Loucy (cell line): ENCODE results near the gene CIRBP.
"Not testable (repeated sequence)": the region's sequence is repeated elsewhere in the genome, so short reads cannot be mapped to it uniquely, and the experiment has no call there.

ENCODE experiments used
- H2AFZ ChIP-seq: fragments of 200-600 bp; sonication (generic); 2 replicates; pipeline ENCODE4 v1.6.0; 2016; ENCODE audit warnings: antibody characterized with exemption, mild to moderate bottlenecking, low read length, moderate library complexity
- H3F3A ChIP-seq: fragments of 200-600 bp; 2 replicates; pipeline ENCODE4 v1.6.0; 2016; ENCODE audit warnings: antibody characterized with exemption, low read depth, mild to moderate bottlenecking
- H3K27me3 ChIP-seq: fragments of 200-600 bp; sonication (generic); 2 replicates; pipeline ENCODE4 v1.6.1; 2014; ENCODE audit warnings: low read length, mild to moderate bottlenecking; ENCODE audit not compliant: insufficient read depth, poor library complexity, severe bottlenecking
- H3K36me3 ChIP-seq: fragments of 200-600 bp; sonication (generic); 2 replicates; pipeline ENCODE4 v1.6.1; 2016; ENCODE audit warnings: low read length; ENCODE audit not compliant: insufficient read depth
- H3K4me1 ChIP-seq: fragments of 200-600 bp; sonication (generic); 2 replicates; pipeline ENCODE4 v1.5.1; 2014; ENCODE audit warnings: low read length, mild to moderate bottlenecking; ENCODE audit not compliant: insufficient read depth, poor library complexity, severe bottlenecking
- H3K4me2 ChIP-seq: fragments of 200-600 bp; sonication (generic); 2 replicates; pipeline ENCODE4 v1.6.0; 2014; ENCODE audit warnings: antibody characterized with exemption, low read length, low read depth, mild to moderate bottlenecking; ENCODE audit not compliant: poor library complexity, severe bottlenecking
- H3K4me3 ChIP-seq: fragments of 200-600 bp; sonication (generic); 2 replicates; pipeline ENCODE4 v1.5.1; 2014; ENCODE audit warnings: low read length, mild to moderate bottlenecking, mixed read lengths; ENCODE audit not compliant: poor library complexity, severe bottlenecking
- H3K79me2 ChIP-seq: fragments of 200-600 bp; sonication (generic); 2 replicates; pipeline ENCODE4 v1.6.1; 2014; ENCODE audit warnings: low read length; ENCODE audit not compliant: insufficient read depth
- H3K9ac ChIP-seq: fragments of 200-600 bp; sonication (generic); 2 replicates; pipeline ENCODE4 v1.6.0; 2014; ENCODE audit warnings: mild to moderate bottlenecking, low read depth, low read length, moderate library complexity; ENCODE audit not compliant: poor library complexity, severe bottlenecking
- H3K9me2 ChIP-seq: fragments of 200-600 bp; sonication (generic); replicated peaks from 2 replicates; pipeline ENCODE4 v1.6.1; 2016; ENCODE audit warnings: low read depth, low read length, mixed read lengths
- H3K9me3 ChIP-seq: fragments of 200-600 bp; sonication (generic); 2 replicates; pipeline ENCODE4 v1.6.1; 2014; ENCODE audit warnings: mild to moderate bottlenecking, antibody characterized with exemption, low read length, low read depth; ENCODE audit not compliant: insufficient read depth
- H4K20me1 ChIP-seq: fragments of 200-600 bp; sonication (generic); 2 replicates; pipeline ENCODE4 v1.6.0; 2014; ENCODE audit warnings: antibody characterized with exemption, low read length, mild to moderate bottlenecking; ENCODE audit not compliant: insufficient read depth, poor library complexity, severe bottlenecking
- EZH2phosphoT487 ChIP-seq: fragments of 200-600 bp; IDR thresholded peaks from 2 replicates; pipeline ENCODE4 v1.6.1; 2018; ENCODE audit warnings: antibody characterized with exemption, mild to moderate bottlenecking, moderate library complexity, borderline replicate concordance
- TF ChIP-seq, protein P1 (sequence below): fragments of 200-600 bp; sonication (generic); conservative IDR thresholded peaks from 2 replicates; pipeline ENCODE4 v1.5.1; 2014; ENCODE audit warnings: mild to moderate bottlenecking, antibody characterized with exemption, low read length

Gene CIRBP

DNA sequence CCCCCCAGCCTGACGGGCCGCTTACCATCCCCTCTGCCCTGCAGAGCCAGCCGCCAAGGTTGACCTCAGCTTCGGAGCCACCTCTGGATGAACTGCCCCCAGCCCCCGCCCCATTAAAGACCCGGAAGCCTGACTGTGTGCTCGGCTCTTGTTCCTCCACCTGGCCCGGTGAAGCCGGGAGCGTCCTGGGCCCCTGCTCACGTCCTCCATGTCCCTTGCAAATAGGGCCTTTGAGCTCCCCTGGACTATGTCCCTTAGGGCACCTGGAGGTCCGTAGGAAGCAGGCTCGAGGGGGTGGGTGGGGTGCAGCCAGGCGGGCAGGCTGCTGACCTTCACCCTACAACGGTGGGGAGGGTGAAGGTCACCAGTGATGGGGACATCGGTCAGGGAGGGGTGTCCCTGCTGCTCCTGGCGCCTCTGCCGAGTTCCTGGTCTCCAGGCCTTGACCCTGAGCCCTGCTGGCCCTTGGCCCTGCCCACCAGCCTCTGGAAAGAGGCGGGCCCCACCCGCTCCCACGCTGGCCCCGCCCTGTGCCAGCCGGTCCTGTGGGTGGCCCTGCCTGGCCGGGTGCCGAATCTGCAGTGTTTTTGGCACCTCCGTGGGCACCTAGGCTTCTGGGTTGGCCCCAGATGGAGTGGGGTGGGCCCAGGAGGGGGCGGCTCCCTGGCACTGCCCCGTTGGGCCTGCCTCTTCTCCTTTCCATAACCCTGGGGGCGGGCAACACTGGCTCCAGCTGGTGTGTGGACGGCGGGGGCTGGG is 24.3 kb upstream of the CIRBP start:
- Histone ChIP-seq H3K4me1 (peaks cover 30% of the 10 kb centered on the region), H3K9ac (no peak overlapping the region), H3K4me2 (peak overlapping the region; percentile 55)

DNA sequence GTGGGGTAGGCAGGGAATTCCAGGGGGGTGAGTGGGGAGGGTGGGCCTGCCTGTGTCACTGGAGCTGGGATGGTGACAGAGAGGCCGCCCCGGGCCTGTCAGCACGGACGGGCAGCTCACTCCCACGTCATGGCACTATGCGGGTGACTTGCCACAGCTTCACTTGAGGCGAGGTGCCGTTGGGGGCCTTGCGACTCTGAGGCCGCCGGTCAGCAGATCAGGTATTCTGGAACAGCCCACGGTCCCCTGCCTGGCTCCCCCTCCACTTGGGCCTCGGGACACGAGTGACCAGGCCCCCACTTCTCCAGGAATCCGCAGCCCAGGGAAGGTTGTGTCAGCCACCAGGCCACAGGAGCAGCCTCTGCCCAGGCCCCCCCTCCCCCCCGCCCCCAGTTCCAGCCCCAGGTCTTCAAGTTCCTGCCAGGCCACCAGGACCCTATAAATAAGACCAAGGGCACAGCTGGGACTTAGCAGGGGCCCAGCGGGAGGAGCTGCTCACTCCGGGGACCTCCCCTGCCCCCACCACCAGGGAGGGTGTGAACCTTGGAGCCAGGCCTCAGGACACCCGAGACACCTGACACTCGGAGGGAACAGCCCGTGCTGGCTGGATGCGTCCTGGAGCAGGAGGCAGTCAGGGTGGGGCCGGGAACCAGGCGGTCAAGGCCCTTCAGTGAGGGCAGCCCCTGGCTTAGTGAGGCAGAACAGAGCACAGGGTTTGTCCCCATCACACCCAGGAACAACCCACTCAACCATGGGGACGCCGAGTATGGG is 23.5 kb upstream of the CIRBP start:
- no peaks in the 10 kb centered on the region for H3K27me3 ChIP-seq
- no peak overlapping the region for H2AFZ ChIP-seq
- no peak overlapping the region for H3K4me2 ChIP-seq
- H3K4me3 ChIP-seq: no peak overlapping the region
- H3K4me1 ChIP-seq: peaks cover 30% of the 10 kb centered on the region
- no peaks in the 10 kb centered on the region for H3F3A ChIP-seq
- H3K9ac ChIP-seq: no peak overlapping the region
- H3K79me2 ChIP-seq: peaks cover 36% of the 10 kb centered on the region
- no peaks in the 10 kb centered on the region for H3K9me2 ChIP-seq
- no peak for TF ChIP-seq EZH2phosphoT487
- TF ChIP-seq, protein P1, sequence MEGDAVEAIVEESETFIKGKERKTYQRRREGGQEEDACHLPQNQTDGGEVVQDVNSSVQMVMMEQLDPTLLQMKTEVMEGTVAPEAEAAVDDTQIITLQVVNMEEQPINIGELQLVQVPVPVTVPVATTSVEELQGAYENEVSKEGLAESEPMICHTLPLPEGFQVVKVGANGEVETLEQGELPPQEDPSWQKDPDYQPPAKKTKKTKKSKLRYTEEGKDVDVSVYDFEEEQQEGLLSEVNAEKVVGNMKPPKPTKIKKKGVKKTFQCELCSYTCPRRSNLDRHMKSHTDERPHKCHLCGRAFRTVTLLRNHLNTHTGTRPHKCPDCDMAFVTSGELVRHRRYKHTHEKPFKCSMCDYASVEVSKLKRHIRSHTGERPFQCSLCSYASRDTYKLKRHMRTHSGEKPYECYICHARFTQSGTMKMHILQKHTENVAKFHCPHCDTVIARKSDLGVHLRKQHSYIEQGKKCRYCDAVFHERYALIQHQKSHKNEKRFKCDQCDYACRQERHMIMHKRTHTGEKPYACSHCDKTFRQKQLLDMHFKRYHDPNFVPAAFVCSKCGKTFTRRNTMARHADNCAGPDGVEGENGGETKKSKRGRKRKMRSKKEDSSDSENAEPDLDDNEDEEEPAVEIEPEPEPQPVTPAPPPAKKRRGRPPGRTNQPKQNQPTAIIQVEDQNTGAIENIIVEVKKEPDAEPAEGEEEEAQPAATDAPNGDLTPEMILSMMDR: no peak
- H3K9me3 ChIP-seq: no peaks in the 10 kb centered on the region
- H4K20me1 ChIP-seq: peaks cover 8% of the 10 kb centered on the region
- no peaks in the 10 kb centered on the region for H3K36me3 ChIP-seq

More for the DNA sequence above, 24.3 kb upstream of the CIRBP start:
- Histone ChIP-seq H3F3A (no peaks in the 10 kb centered on the region), H3K36me3 (no peaks in the 10 kb centered on the region), H2AFZ (no peak overlapping the region), H3K9me3 (no peaks in the 10 kb centered on the region), H4K20me1 (peaks cover 8% of the 10 kb centered on the region), H3K9me2 (no peaks in the 10 kb centered on the region), H3K4me3 (peak overlapping the region; percentile 45), H3K27me3 (no peaks in the 10 kb centered on the region), H3K79me2 (peaks cover 29% of the 10 kb centered on the region)
- TF ChIP-seq, protein P1: no peak
- TF ChIP-seq EZH2phosphoT487: no peak

DNA sequence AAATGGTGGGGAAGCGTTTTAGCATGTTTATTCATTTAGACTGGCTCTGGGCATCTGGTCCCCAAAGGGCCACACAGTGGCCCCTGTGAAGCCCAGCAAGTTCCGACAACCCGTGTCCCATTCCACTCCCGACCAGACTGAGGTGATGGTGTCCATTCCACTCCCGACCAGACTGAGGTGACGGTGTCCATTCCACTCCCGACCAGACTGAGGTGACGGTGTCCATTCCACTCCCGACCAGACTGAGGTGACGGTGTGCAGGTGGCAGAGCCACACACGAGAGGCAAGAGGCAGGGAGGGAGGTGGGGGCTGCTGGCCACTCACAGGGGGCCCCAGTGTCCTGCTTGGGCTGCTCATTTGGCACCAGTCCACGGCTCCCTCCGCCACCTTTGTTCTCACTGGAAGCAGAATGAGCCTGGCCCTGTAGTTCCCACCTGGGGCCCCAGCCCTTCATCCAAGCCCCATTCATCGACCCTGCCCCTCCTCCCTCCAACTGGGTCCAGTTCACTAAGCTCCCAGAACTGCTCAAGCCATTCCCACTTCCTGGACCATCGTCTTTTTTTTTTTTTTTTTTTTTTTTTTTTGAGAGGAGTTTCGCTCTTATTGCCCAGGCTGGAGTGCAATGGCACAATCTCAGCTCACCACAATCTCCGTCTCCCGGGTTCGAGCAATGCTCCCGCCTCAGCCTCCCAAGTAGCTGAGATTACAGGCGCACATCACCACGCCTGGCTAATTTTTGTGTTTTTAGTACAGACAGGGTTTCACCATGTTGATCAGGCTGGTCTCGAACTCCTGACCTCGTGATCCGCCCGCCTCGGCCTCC is 22.7 kb upstream of the CIRBP start:
- H3K4me2 ChIP-seq, H3K9ac ChIP-seq, H3K36me3 ChIP-seq, H3K27me3 ChIP-seq, H3F3A ChIP-seq, H2AFZ ChIP-seq, H3K9me3 ChIP-seq, H3K9me2 ChIP-seq, H3K4me3 ChIP-seq: not testable (repeated sequence)
- Histone ChIP-seq H3K79me2 (peaks cover 44% of the 10 kb centered on the region), H3K4me1 (peaks cover 23% of the 10 kb centered on the region), H4K20me1 (peaks cover 14% of the 10 kb centered on the region)
